ENCODE data around the gene PGAP2.

DNA sequence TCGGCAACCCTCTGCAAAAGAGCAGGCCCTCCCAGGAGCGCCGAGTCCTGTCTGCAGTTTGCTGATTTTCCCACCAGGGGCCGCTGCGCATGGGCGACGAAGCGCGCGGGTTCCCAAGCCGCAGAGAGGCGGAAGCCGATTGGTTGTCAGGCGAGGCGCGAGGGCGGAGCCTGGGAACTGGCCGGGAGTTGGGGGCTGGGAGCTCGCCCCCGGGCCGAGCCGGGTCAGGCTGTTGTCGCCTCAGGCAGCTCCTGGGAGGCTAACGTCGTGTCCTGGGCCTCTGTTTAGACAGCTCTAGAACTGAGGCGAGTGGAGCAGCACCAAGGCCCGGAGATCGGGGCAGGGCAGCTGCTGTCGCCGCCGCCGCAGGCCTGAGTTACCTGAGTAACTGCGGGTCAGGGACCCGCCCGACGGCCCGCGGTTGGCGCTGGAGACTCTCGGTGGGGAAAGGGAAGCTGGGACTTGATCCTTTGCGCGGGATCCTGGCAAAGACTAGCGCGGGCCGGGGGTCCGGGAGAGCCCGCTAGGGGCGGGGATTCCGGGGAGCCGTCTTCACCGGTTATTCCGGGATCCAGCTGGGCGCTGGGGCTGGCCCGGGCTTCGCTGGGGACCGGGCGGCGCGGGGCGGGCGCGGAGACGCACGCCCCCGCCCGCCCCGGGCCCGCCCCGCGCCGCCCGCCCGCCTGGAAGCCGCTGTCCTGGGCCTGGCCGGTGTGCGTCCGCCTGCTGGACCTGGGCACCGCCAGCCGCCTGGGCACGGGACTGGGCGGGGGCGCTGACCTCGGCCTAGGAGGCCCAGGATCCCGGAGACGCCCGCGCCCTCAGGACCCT, 46.8 kb downstream of the PGAP2 start, which contains the start of gene STIM1:
- peak; percentile 74 to 81 for TF ChIP-seq POLR2A (IDR thresholded peaks at IDR 0.05)
- TF ChIP-seq, protein P1, sequence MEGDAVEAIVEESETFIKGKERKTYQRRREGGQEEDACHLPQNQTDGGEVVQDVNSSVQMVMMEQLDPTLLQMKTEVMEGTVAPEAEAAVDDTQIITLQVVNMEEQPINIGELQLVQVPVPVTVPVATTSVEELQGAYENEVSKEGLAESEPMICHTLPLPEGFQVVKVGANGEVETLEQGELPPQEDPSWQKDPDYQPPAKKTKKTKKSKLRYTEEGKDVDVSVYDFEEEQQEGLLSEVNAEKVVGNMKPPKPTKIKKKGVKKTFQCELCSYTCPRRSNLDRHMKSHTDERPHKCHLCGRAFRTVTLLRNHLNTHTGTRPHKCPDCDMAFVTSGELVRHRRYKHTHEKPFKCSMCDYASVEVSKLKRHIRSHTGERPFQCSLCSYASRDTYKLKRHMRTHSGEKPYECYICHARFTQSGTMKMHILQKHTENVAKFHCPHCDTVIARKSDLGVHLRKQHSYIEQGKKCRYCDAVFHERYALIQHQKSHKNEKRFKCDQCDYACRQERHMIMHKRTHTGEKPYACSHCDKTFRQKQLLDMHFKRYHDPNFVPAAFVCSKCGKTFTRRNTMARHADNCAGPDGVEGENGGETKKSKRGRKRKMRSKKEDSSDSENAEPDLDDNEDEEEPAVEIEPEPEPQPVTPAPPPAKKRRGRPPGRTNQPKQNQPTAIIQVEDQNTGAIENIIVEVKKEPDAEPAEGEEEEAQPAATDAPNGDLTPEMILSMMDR (IDR thresholded peaks at IDR 0.05), result peak; percentile 98 to 99 (median 99)
